ENCODE measurements around the gene GALNT18.

GALNT18 gene

GRCh38 chr11:11247086-11247485 is 374.7 kb downstream of the GALNT18 start:
- no peak for TF ChIP-seq ZNF274 (IDR thresholded peaks at IDR 0.05; ENCODE audit: low read depth, low read length)
- no peak overlapping the region for H3K4me3 ChIP-seq (ENCODE audit: low read length)

- no peak overlapping the region for H3K4me3 ChIP-seq (ENCODE audit: low read length)
These were observed 375.6 kb downstream of the GALNT18 start for GRCh38 chr11:11246166-11246565.

GRCh38 chr11:11245453-11245852 is 376.4 kb downstream of the GALNT18 start:
- no peak for TF ChIP-seq ZNF274 (IDR thresholded peaks at IDR 0.05; ENCODE audit: low read depth, low read length)
- H3K4me3 ChIP-seq (ENCODE audit: low read length), result no peak overlapping the region

More at GRCh38 chr11:11246166-11246565, 375.6 kb downstream of the GALNT18 start:
- no peak for TF ChIP-seq ZNF274 (IDR thresholded peaks at IDR 0.05; ENCODE audit: low read depth, low read length)

- TF ChIP-seq ZNF274 (IDR thresholded peaks at IDR 0.05; ENCODE audit: low read depth, low read length), result no peak
- no peak overlapping the region for H3K4me3 ChIP-seq (ENCODE audit: low read length)
These were observed 377.2 kb downstream of the GALNT18 start for GRCh38 chr11:11244470-11245080.

GRCh38 chr11:11243590-11244469 is 378.0 kb downstream of the GALNT18 start:
- no peak for TF ChIP-seq ZNF274 (IDR thresholded peaks at IDR 0.05; ENCODE audit: low read depth, low read length)
- no peak overlapping the region for H3K4me3 ChIP-seq (ENCODE audit: low read length)

- H3K4me3 ChIP-seq (ENCODE audit: low read length), result no peak overlapping the region
- no peak for TF ChIP-seq ZNF274 (IDR thresholded peaks at IDR 0.05; ENCODE audit: low read depth, low read length)
These were observed 378.6 kb downstream of the GALNT18 start for GRCh38 chr11:11243209-11243589.

GRCh38 chr11:11241284-11241683 is 380.5 kb downstream of the GALNT18 start:
- H3K4me3 ChIP-seq (ENCODE audit: low read length), result no peak overlapping the region
- no peak for TF ChIP-seq ZNF274 (IDR thresholded peaks at IDR 0.05; ENCODE audit: low read depth, low read length)

GRCh38 chr11:11239959-11240358 is 381.8 kb downstream of the GALNT18 start:
- no peak overlapping the region for H3K4me3 ChIP-seq (ENCODE audit: low read length)
- no peak for TF ChIP-seq ZNF274 (IDR thresholded peaks at IDR 0.05; ENCODE audit: low read depth, low read length)

GRCh38 chr11:11237070-11237832 is 384.6 kb downstream of the GALNT18 start:
- no peak overlapping the region for H3K4me3 ChIP-seq (ENCODE audit: low read length)
- no peak for TF ChIP-seq ZNF274 (IDR thresholded peaks at IDR 0.05; ENCODE audit: low read depth, low read length)

GRCh38 chr11:11236498-11237059 is 385.2 kb downstream of the GALNT18 start:
- no peak for TF ChIP-seq ZNF274 (IDR thresholded peaks at IDR 0.05; ENCODE audit: low read depth, low read length)
- no peak overlapping the region for H3K4me3 ChIP-seq (ENCODE audit: low read length)

GRCh38 chr11:11231763-11232162 is 390.0 kb downstream of the GALNT18 start:
- H3K4me3 ChIP-seq (ENCODE audit: low read length), result no peak overlapping the region
- TF ChIP-seq ZNF274 (IDR thresholded peaks at IDR 0.05; ENCODE audit: low read depth, low read length), result no peak

- no peak for TF ChIP-seq ZNF274 (IDR thresholded peaks at IDR 0.05; ENCODE audit: low read depth, low read length)
- H3K4me3 ChIP-seq (ENCODE audit: low read length), result no peak overlapping the region
These were observed 390.8 kb downstream of the GALNT18 start for GRCh38 chr11:11230802-11231562.

- no peak for TF ChIP-seq ZNF274 (IDR thresholded peaks at IDR 0.05; ENCODE audit: low read depth, low read length)
- H3K4me3 ChIP-seq (ENCODE audit: low read length), result no peak overlapping the region
These were observed 391.7 kb downstream of the GALNT18 start for GRCh38 chr11:11230087-11230486.
